BJ (cell line): ENCODE results near the gene INTS2. TPM values are rescaled to one million over a fixed set of nuclear protein-coding genes. Genes with fewer than 3 reads are reported as not detected.
"Not testable (repeated sequence)": the region's sequence is repeated elsewhere in the genome, so short reads cannot be mapped to it uniquely, and the experiment has no call there.

Experiments
- CTCF ChIA-PET: fragments of 350-600 bp; formaldehyde crosslinking; extraction: SDS; loops from one replicate; lab custom pipeline; 2021; ENCODE audit warnings: antibody characterized with exemption, inconsistent platforms; lab: Yijun Ruan, JAX
- POLR2A ChIA-PET: fragments of 300-600 bp; sonication (Branson Sonifier 250); formaldehyde crosslinking; extraction: SDS; loops from one replicate; lab custom pipeline; 2021; ENCODE audit warnings: antibody characterized with exemption; lab: Charles Lee
- DNase-seq: peaks from one replicate; pipeline ENCODE4 v3.0.0-alpha.2; 2011; ENCODE audit warnings: low read depth
- H3K27me3 ChIP-seq: 2 replicates; pipeline ENCODE4 v1.6.0; 2011; ENCODE audit warnings: low read length; ENCODE audit not compliant: control insufficient read depth, insufficient read depth
- H3K36me3 ChIP-seq: 2 replicates; pipeline ENCODE4 v1.5.1; 2011; ENCODE audit warnings: low read length; ENCODE audit not compliant: control insufficient read depth, insufficient read depth
- H3K4me3 ChIP-seq: 2 replicates; pipeline ENCODE4 v1.5.1; 2011; ENCODE audit warnings: low read depth, mild to moderate bottlenecking, control low read depth, low read length
- polyA plus RNA-seq: library from polyadenylated mRNA; depleted of rRNA; stranded (reverse); fragments of >200 nt; gene quantifications from 2 replicates; pipeline ENCODE4 v1.2.3, GENCODE V29; 2011
- TF ChIP-seq, protein P1 (sequence below): IDR thresholded peaks from 2 replicates; pipeline ENCODE4 v1.5.1; 2011; ENCODE audit warnings: low read depth, mild to moderate bottlenecking, control low read depth, inconsistent platforms, low read length, moderate library complexity; ENCODE audit not compliant: insufficient read depth

The INTS2 gene
- polyA plus RNA-seq, 1 experiment: 3.5 TPM

DNA sequence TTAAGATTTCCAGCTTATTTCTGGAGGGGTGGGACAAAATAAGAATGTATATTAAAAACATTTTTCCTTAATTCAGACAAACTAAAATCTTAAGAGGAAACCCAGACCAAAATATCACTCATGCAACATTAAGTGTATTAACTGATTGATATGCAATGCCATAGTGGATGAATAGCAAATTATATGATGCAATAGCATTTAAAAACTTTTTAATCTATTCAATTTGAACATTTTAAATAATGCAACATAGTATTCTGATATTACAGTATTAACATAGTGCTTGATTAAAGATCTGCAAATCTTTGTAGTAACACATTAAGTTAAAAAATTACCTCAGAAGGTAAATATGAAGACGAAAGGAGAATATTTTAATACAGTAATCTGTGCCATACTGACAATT lies 15.3 kb upstream of the INTS2 start:
- POLR2A ChIA-PET: no interaction called here
- DNase-seq: no peak
- Histone ChIP-seq H3K27me3 (no peaks in the 10 kb centered on the region), H3K4me3 (no peak overlapping the region), H3K36me3 (peaks cover 4% of the 10 kb centered on the region; the same call in 1 of the 2 replicates)
- CTCF ChIA-PET: interaction anchor here (0.7 to 1.2 kb wide), 2 partner anchors 12 to 179 kb away, joined by 3 read pairs; no protein-coding TSS in a partner anchor
- TF ChIP-seq, protein P1, sequence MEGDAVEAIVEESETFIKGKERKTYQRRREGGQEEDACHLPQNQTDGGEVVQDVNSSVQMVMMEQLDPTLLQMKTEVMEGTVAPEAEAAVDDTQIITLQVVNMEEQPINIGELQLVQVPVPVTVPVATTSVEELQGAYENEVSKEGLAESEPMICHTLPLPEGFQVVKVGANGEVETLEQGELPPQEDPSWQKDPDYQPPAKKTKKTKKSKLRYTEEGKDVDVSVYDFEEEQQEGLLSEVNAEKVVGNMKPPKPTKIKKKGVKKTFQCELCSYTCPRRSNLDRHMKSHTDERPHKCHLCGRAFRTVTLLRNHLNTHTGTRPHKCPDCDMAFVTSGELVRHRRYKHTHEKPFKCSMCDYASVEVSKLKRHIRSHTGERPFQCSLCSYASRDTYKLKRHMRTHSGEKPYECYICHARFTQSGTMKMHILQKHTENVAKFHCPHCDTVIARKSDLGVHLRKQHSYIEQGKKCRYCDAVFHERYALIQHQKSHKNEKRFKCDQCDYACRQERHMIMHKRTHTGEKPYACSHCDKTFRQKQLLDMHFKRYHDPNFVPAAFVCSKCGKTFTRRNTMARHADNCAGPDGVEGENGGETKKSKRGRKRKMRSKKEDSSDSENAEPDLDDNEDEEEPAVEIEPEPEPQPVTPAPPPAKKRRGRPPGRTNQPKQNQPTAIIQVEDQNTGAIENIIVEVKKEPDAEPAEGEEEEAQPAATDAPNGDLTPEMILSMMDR: no peak

DNA sequence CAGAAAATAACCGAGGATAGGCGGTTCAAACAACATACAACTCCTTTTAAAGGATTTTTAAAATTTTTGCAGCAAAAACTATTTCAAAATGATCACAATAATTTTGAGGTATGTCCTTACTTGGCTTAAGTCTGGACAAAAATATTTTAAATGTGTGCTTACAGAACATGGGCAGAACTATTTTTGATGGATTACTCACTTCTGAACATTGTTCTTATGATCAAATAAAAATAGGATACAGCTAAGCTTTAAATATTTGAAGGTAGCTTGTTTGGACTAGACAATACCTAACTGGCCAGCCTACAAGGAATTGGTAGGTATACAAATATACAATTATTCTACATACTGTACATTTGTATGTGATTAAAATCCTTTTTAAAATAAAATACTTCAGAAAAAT lies 14.3 kb upstream of the INTS2 start:
- Histone ChIP-seq H3K36me3 (peaks cover 4% of the 10 kb centered on the region; the same call in 1 of the 2 replicates), H3K4me3 (no peak overlapping the region), H3K27me3 (no peaks in the 10 kb centered on the region)
- CTCF ChIA-PET: interaction anchor here (1.2 kb wide), 1 partner anchor 13 kb away, joined by 3 read pairs; no protein-coding TSS in a partner anchor
- DNase-seq: no peak
- TF ChIP-seq, protein P1: no peak
- POLR2A ChIA-PET: no interaction called here

DNA sequence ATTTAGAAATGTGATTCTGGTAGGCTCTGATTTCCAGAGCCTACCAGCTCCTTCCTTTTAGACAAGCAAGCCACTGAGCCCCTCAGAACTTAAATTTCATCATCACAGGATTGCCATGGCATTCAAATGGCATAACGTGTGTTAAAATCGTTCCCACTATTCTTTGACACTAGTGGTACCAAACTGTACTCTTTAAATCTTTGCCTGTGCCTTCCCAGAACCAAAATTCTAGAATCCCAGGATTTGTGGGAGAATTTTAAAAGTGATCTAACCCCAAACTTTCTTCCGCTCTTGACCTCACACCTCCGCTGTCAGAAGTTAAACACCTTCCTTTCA lies 287 bp upstream of the INTS2 start:
- CTCF ChIA-PET: no interaction called here
- peaks cover 2% of the 10 kb centered on the region; the same call in 1 of the 2 replicates for H3K36me3 ChIP-seq
- no peaks in the 10 kb centered on the region for H3K27me3 ChIP-seq
- no peak for DNase-seq
- POLR2A ChIA-PET: no interaction called here
- TF ChIP-seq, protein P1: no peak
- H3K4me3 ChIP-seq: peak overlapping the region; percentile 68

DNA sequence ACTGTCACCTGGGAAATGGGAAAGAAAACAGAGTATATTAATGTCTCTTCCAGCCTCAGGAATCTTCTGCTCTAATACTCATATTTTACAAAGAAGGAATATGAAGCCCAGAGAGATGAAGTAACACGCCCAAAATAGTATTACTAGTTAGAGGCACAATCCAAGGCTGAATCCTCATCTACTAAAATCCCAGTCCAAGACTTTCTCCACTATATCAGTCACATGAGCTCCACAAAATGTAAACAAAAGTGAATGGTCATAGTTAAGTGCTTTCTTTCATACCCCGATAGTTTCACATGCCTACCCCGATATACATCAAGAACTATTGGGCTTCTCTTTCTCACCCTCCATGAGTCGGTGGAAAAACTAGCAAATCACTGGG lies 965 bp downstream of the INTS2 start:
- ChIA-PET POLR2A (no interaction called here), CTCF (no interaction called here)
- no peaks in the 10 kb centered on the region for H3K27me3 ChIP-seq
- DNase-seq: no peak
- peaks cover 2% of the 10 kb centered on the region; the same call in 1 of the 2 replicates for H3K36me3 ChIP-seq
- TF ChIP-seq, protein P1: no peak
- peak overlapping the region; percentile 68 for H3K4me3 ChIP-seq

DNA sequence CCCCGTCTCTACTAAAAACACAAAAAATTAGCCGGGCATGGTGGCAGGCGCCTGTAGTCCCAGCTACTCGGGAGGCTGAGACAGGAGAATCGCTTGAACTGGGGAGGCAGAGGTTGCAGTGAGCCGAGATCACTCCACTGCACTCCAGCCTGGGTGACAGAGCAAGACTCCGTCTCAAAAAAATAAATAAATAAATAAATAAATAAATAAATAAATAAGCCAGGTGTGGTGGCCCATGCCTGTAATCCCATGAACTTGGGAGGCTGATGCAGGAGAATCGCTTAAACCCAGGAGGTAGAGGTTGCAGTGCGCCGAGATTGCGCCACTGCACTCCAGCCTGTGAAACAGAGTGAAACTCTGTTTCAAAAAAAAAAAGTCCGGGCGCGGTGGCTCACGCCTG lies 12.6 kb downstream of the INTS2 start:
- H3K4me3 ChIP-seq, POLR2A ChIA-PET, H3K27me3 ChIP-seq, CTCF ChIA-PET, H3K36me3 ChIP-seq, DNase-seq: not testable (repeated sequence)
